Measurements from ENCODE around the gene MALSU1.

Gene MALSU1

DNA sequence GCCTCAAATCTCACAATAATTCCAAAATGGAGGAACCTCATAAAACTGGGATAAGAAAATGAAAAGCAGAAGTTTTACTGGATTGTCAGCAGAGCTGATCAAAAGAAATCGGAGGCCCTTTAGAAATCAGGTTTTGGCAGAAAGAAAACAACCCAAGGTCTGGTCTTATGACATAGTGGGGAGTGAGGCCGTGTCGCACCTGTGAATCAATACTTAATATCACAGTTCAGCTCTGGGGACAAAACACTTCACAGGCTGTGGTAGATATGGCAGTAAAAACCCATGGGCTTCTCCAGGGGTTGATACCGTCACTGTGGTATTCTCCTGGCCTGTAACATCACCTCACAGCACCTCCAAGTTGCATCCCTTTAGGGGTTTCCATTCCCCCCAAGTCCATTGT is 6.5 kb upstream of the MALSU1 start:
- no peak for DNase-seq (ENCODE audit: low read depth)
- TF ChIP-seq, protein P1, sequence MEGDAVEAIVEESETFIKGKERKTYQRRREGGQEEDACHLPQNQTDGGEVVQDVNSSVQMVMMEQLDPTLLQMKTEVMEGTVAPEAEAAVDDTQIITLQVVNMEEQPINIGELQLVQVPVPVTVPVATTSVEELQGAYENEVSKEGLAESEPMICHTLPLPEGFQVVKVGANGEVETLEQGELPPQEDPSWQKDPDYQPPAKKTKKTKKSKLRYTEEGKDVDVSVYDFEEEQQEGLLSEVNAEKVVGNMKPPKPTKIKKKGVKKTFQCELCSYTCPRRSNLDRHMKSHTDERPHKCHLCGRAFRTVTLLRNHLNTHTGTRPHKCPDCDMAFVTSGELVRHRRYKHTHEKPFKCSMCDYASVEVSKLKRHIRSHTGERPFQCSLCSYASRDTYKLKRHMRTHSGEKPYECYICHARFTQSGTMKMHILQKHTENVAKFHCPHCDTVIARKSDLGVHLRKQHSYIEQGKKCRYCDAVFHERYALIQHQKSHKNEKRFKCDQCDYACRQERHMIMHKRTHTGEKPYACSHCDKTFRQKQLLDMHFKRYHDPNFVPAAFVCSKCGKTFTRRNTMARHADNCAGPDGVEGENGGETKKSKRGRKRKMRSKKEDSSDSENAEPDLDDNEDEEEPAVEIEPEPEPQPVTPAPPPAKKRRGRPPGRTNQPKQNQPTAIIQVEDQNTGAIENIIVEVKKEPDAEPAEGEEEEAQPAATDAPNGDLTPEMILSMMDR (IDR thresholded peaks at IDR 0.05; ENCODE audit: insufficient read depth, low read depth, low read length, missing control alignments): no peak
- no peak overlapping the region for H3K4me3 ChIP-seq (ENCODE audit: low read depth, low read length)

DNA sequence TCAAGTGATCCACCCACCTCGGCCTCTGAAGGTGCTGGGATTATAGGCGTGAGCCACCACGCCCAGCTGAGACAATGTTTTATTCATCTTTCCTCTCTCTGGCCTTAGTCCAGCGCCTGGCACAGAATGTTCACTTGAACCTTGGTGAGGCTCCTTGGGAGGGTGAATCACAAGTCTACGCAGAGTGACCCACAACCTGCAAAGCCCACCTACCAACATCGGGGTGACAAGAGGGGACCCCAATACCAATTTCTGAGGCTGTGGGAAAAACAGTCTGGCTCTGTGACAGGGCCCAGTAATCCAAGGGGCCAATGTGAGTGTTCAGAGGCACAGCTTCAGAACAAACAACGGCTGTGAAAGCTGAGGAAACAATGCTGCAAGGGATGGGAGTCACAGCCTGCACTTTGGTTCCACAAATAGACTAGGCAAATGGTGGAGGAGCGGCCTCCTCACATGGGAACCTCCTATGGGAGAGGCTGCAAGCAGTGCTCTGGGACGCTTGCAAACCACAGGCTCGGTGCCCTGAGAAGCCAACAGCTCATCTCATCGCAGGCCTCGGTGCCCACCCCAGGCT is 5.6 kb upstream of the MALSU1 start:
- TF ChIP-seq, protein P1 (IDR thresholded peaks at IDR 0.05; ENCODE audit: insufficient read depth, low read depth, low read length, missing control alignments): no peak
- no peak overlapping the region for H3K4me3 ChIP-seq (ENCODE audit: low read depth, low read length)
- DNase-seq (ENCODE audit: low read depth): no peak

DNA sequence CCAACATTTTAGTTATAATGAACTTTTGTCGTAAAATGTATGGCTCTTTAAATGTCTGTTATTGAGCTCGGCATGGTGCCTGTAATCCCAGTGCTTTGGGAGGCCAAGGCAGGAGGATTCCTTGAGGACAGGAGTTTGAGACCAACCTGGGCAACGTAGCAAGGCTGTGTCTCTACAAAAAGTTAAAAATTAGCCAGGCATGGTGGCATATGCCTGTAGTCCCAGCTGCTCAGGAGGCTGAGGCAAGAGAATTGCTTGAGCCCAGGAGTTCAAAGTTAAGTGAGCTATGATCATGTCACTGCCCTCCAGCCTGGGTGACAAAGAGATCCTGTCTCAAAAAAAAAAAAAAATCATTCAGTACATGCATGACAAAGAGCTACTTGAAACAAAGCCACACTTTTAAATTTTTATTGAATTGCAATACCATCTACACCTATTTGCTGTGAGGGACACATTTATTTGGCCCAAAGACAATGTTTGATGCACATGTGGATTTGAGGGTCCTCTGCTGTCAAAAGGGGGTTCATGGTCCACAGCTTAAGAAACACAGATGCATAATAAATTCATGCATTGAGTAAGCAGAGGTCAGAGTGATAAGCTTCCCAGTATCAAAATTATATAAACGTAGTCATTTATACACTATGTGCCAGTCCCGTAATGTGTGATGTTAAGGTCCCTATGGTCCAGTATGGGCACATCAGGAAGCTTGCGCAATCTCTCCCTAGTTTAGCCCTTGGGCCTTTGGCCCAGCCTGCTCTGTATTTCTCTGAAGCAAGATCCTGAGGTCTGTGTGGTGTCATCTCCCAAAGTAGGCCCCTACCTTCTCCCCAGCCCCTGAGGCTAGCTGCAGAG is 4.4 kb upstream of the MALSU1 start:
- H3K4me3 ChIP-seq (ENCODE audit: low read depth, low read length): no peak overlapping the region
- TF ChIP-seq, protein P1 (IDR thresholded peaks at IDR 0.05; ENCODE audit: insufficient read depth, low read depth, low read length, missing control alignments): no peak
- DNase-seq (ENCODE audit: low read depth): no peak

DNA sequence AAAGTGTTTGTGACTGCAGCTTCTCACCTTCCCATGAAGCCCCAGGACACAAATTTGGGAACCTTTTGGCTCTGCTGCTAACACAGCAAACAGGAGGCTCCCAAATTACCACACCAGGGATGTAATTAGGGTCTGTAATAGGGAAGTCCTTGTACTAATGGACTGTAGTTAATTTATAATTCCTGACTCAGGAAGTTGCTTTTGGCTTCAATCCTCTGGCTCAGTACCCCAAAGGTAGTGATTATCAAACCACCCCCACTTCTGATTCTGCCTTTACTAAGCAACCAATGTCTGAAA is 3.8 kb upstream of the MALSU1 start:
- H3K4me3 ChIP-seq (ENCODE audit: low read depth, low read length): no peak overlapping the region
- TF ChIP-seq, protein P1 (IDR thresholded peaks at IDR 0.05; ENCODE audit: insufficient read depth, low read depth, low read length, missing control alignments): no peak
- DNase-seq (ENCODE audit: low read depth): no peak

DNA sequence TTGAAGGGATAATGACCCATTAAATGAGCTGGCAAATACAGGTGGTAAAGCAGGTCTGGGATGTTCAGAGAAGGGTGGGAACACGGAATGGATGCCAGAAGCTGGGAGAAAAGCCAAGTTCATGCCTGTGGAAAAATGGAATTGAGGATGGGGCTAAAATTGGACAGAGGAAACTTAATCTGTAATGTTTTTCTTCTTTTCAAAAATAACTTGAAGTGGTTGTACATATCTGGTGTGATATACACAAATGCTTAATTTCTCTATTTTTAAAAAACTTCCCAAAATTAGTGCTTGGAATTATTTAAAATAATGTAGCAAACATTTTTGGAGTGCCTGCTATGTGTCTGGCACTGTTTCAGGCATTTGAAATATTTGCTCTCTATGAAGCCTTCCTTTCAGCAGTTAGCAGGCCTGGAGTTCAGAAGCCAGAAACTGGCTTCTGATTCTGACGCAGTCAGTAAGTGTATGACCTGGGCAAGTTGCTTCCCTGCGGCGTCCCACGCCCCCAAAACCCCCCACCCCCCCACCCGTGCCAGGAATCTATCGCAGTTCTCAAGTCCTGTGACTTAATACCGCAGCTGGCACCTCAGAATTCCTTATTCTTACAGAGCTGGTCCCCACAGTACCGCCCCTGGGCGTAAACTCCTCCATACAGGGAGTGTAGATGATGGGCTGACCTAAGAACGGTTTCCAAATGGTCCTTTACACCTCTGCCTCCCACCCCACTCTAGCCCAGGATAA is 828 bp upstream of the MALSU1 start:
- H3K4me3 ChIP-seq (ENCODE audit: low read depth, low read length): peak overlapping the region; percentile 92
- TF ChIP-seq, protein P1 (IDR thresholded peaks at IDR 0.05; ENCODE audit: insufficient read depth, low read depth, low read length, missing control alignments): no peak
- DNase-seq (ENCODE audit: low read depth): no peak

DNA sequence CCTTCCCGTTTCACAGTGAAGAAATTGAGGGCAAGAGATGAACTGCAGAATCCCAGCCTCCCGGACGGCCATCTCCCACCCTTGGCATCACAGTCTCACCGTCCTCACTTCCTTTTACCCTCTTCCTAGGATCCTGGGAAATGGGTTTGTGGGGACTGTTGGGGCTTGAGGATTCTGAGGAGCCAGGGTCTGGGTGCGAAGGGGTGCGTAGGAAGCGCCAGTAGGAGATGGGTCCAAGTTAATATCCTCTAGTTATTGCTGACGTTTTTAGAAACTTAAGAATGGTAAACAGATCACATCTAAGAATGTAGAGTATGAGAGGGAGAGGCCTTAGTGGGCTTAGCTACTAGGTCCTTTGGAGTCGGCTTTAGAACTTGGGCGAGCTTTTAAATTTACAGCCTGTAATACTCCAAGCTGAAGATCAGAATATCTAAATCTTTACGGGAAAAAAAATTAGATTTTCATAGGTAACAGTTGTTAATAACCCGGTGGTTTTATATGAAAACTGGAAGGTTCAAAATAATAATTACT is 696 bp downstream of the MALSU1 start:
- no peak for DNase-seq (ENCODE audit: low read depth)
- peak overlapping the region; percentile 92 for H3K4me3 ChIP-seq (ENCODE audit: low read depth, low read length)
- TF ChIP-seq, protein P1 (IDR thresholded peaks at IDR 0.05; ENCODE audit: insufficient read depth, low read depth, low read length, missing control alignments): no peak

Measured in GM12865 (cell line).